GM19468 (cell line): ENCODE data around the gene SLC25A4.
A peak's percentile ranks its signal among the peaks of the same experiment; 100 is the strongest.
"Not testable (repeated sequence)": the region's sequence is repeated elsewhere in the genome, so short reads cannot be mapped to it uniquely, and the experiment has no call there.

Source experiments
- ATAC-seq: cut with Tn5 transposase; IDR thresholded peaks from one replicate; pipeline ENCODE4 v1.9.1; 2021; ENCODE audit warnings: mild to moderate bottlenecking, moderate library complexity, moderate number of reproducible peaks; ENCODE audit not compliant: unreplicated experiment; ENCODE audit errors: extremely low read depth

Gene SLC25A4

DNA sequence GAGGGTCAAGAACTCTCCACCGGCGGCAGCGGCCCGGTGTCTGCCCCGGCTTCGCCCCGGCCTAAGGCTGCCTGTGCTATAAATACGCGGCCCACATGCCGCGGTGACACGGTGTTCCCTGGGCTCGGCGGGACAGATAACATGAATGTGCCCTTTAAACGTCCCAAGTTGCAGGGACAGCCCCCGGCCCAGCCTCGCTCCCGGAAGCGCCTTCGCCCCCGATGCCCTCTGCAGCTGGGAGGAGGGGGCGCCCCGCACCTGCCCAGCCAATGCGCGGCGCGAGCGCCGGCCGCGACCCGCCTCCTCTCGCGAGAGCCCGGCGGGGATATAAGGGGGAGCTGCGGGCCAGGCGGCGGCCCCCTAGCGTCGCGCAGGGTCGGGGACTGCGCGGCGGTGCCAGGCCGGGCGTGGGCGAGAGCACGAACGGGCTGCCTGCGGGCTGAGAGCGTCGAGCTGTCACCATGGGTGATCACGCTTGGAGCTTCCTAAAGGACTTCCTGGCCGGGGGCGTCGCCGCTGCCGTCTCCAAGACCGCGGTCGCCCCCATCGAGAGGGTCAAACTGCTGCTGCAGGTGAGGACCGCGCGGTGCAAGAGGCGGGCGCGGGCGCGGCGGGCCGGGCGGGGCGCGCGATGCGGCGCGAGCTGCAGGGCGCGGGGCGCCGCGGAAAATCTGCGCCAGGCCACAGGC lies at the start of gene SLC25A4:
Gene SLC25A4, plus strand, starts transcription at position 355 of the 689 bp plus-strand sequence. Its CDS starts 107 bp downstream, at position 462.
- peak; percentile 96 for ATAC-seq

DNA sequence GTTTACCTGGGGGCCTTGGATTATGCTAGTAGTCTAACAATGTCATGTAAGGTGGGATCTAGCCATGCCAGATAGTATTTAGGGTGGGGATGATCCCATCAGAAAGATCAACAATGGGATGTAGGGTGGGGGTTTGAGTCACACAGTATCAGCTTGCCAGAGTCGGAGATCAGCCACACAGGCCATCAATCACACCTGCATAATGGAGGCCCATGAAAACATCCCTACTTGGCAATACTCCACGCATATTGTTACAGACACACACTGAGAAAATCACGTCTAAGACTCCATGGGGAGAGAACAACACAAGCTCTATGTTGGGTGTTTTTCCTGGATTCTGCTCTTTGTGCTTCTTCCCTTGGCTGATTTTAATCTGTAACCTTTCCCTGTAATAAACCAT lies 49.5 kb upstream of the SLC25A4 start:
- ATAC-seq, result no peak

- no peak for ATAC-seq
Observed at GRCh38 chr4:185096032-185096653, 46.9 kb upstream of the SLC25A4 start.

DNA sequence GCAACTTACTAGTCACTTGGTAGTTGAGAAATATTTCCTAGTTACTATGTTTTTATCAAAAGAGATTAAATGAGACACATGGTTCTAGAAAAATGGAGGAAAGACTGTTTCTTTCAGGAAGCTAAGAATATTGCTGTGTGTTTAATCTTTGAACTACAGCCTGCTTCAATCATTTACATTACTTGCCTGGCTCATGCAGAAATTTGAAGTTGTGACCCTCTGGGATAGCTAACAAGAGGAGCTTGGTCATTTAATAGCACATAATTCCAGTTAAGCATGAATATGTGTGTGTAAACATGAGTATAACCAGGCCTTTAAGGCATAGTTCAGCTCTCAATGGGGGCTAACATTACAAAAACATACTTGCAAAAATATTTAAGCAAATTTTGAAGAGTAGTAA lies 44.6 kb upstream of the SLC25A4 start:
- ATAC-seq, result no peak

GRCh38 chr4:185099024-185099682 lies 43.9 kb upstream of the SLC25A4 start:
- no peak for ATAC-seq

GRCh38 chr4:185099940-185100339 lies 43.1 kb upstream of the SLC25A4 start:
- no peak for ATAC-seq

GRCh38 chr4:185100423-185100822 lies 42.6 kb upstream of the SLC25A4 start:
- ATAC-seq, result no peak

DNA sequence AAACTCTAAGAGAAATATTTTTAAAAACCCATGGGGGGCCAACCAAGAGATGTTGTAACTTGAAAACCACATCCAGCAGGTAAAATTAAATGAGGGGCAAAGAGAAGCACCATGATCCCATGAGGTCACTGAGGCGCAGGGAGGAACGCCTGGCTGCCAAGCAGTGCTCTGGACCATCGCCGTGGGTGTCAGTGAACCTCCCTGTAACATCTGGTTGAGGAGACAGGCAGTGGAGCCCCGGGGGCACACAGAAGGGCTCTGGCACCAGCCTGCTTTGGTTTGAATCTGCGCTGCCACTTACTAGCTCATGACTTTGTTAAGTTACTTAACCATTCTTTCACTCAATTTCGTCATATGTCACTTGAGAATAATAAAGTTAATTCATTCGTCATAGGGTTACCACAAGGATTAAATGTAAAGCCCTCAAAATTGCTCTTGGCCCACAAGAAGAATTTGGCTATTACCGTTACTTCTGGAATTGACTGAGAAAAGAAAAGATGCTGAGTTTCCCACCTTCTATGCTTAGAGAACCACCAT lies 41.6 kb upstream of the SLC25A4 start:
- ATAC-seq, result no peak

GRCh38 chr4:185104733-185105132 lies 38.3 kb upstream of the SLC25A4 start:
- ATAC-seq, result no peak

GRCh38 chr4:185106353-185106752 lies 36.7 kb upstream of the SLC25A4 start:
- no peak for ATAC-seq

GRCh38 chr4:185107574-185107973 lies 35.5 kb upstream of the SLC25A4 start:
- not testable (repeated sequence) for ATAC-seq

DNA sequence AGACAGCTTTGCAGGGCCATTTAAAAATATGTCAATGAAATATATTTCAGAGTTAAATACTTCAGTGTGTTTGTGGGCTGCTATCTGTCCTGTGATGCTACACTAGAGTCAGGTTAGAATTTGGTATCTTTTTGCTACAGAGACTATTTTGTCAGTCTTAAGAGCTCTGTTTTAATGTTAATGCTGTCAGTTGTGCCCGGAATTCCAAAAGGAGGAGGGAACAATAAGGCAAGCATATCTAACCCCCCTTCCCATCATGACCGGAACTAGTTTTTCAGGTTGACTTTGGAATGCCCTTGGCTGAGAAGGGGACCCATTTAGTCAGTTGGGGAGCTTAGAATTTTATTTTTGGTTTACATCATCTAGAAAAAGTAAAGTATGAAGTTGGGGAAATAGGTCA lies 34.9 kb upstream of the SLC25A4 start:
- ATAC-seq, result no peak

- no peak for ATAC-seq
Observed at GRCh38 chr4:185108669-185109068, 34.4 kb upstream of the SLC25A4 start.

DNA sequence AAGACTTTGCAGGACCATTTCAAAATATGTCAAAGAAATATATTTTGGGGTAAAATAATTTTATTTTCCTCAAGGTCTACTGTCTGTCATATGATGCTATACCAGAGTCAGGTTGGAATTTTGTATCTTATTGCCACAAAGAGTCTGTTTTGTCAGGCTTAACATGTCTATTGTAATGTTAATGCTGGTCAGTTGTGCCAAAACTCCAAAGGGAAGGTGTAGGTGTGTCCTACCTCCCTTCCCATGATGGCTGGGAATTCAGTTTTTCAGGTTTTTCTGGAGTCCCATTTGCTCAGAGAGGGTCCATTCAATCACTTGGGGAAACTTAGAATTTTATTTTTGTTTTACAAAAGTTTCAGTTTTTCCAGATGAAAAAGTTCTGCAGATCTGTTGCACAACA lies 33.3 kb upstream of the SLC25A4 start:
- no peak for ATAC-seq

DNA sequence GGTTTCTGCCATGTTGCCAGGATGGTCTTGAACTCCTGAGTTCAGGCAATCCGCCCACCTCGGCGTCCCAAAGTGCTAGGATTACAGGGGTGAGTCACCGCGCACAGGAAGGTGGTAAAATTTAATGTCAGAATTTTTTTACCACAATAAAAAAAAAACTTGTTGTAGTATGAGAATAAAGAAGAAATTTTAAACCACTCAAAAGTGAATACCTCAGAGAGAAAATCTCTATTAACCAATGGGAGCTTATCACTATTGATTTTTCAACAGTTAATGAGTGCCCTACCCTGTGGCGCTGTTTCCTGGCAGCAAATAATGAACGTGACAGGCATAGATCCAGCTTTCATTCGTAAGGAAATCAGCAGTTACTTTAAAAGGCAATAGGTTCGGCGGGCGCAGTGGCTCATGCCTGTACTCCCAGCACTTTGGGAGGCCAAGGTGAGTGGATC lies 32.7 kb upstream of the SLC25A4 start:
- no peak for ATAC-seq

DNA sequence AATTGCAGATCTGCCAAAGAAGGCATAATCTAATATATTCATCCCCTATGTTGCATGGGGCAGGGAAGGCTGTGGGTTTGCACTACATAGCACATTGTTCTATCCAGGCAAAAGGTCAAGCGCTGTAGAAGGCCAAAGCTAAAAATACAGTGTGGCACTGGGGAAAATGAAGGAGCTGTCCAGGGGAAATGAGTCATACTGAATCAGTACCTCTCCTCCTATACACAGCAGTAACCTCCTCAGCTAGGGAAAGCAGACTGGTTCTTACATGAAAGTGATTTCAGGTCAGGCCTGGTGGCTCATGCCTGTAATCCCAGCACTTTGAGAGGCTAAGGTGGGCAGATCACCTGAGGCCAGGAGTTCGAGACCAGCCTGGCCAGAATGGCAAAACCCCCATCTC lies 31.0 kb upstream of the SLC25A4 start:
- no peak for ATAC-seq

DNA sequence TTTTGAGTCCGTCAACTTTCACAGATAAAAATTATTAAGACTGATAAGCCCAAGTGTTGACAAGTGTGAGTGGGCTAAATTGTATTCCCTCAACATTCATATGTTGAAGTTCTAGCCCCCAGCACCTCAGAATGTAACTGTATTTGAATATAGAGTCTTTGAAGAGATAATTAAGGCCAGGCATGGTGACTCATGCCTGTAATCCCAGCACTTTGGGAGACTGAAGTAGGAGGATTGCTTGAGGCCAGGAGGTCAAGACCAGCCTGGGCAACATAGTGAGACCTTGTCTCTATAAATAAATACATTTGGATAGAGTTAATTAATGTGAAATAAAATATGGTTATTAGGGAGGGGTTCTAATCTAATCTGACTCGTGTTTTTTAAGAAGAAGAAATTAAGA lies 29.7 kb upstream of the SLC25A4 start:
- no peak for ATAC-seq

GRCh38 chr4:185115827-185116232 lies 27.2 kb upstream of the SLC25A4 start:
- ATAC-seq, result no peak

DNA sequence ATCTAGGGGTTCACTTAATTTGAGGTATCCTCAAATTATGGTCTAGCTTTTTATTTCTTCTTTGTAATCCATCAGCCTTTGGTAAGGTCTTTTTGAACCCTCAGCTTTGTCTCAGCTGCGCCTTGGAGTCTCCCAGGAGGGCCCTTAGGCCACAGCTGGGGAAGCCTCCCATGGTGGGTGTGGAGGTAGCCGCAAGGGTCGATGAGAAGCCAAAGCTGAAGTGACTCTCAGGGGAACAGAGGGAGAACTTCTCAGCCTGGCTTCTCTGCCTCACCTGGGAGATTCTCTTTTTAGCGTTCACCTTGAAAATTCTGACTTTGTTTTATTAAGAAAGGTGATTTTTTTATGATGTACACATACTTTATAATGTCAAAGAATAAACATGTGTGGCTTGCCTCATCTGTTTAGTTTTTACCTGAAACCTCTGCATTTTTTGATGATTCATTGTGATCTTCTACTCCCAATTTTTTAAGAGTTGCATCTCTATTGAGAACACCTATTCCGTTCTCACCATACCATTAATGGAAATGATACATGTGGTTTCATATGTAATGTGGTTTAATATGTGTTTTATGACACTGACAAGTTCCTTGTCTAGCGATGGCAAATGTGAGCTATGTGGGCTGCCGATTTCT lies 25.6 kb upstream of the SLC25A4 start:
- no peak for ATAC-seq

DNA sequence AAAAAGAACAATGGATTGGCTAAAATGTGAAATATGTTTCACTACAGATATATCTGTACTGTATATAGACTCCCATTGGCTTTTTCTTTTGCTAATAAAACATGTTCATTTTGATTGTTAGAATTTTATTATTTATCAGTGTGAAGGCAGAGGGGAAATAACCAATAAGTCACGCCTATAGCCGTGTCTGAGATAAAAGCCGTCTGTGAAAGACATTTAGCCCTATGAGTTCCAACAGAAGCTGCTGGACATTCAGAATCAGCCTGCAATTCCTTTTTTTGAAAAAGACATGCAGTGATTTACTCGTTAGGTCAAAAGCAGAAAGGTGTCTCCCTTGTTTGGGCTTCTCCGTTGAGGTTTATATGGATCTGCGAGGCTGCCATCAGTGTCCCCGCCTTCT lies 24.2 kb upstream of the SLC25A4 start:
- ATAC-seq, result no peak

GRCh38 chr4:185119467-185119866 lies 23.6 kb upstream of the SLC25A4 start:
- ATAC-seq, result not testable (repeated sequence)
